H1 (cell line): ENCODE results near the gene GNG8. TPM values are rescaled to one million over a fixed set of nuclear protein-coding genes. Genes with fewer than 3 reads are reported as not detected.

ENCODE experiments used
- CTCF ChIA-PET: fragments of 300-600 bp; sonication (Branson Sonifier 250); formaldehyde crosslinking; loops from one replicate; lab custom pipeline; 2021; ENCODE audit not compliant: partially characterized antibody; lab: Charles Lee
- POLR2A ChIA-PET: fragments of 300-600 bp; sonication (Branson Sonifier 250); formaldehyde crosslinking; loops from one replicate; lab custom pipeline; 2021; ENCODE audit warnings: inconsistent platforms; ENCODE audit not compliant: partially characterized antibody; lab: Charles Lee
- DNase-seq, 2 experiments: peaks; one replicate each; pipeline versions ENCODE4 v3.0.0 to v3.0.0-alpha.2; 2010 to 2022; ENCODE audit warnings: low spot score in 2 of 2, low read depth in 1 of 2, mixed read lengths in 1 of 2
- FAIRE-seq: peaks from 2 replicates; lab custom pipeline; 2011; peaks lifted over from hg19 to GRCh38; lab: Jason Lieb, UNC
- H2AFZ ChIP-seq: 2 replicates; pipeline ENCODE4 v1.8.1; 2012; ENCODE audit warnings: low read length, inconsistent platforms
- H2AK5ac ChIP-seq: 2 replicates; pipeline ENCODE4 v1.6.1; 2013; ENCODE audit warnings: low read depth, low read length
- H2BK120ac ChIP-seq: replicated peaks from 2 replicates; pipeline ENCODE3; 2013; ENCODE audit warnings: low read depth, low read length, inconsistent platforms
- H2BK12ac ChIP-seq: 2 replicates; pipeline ENCODE4 v1.6.1; 2013; ENCODE audit warnings: low read depth, low read length
- H2BK15ac ChIP-seq: 2 replicates; pipeline ENCODE4 v1.6.1; 2013; ENCODE audit warnings: low read length
- H2BK20ac ChIP-seq: 2 replicates; pipeline ENCODE4 v1.6.1; 2013; ENCODE audit warnings: low read length
- H2BK5ac ChIP-seq: 2 replicates; pipeline ENCODE4 v1.6.1; 2013; ENCODE audit warnings: low read depth, low read length
- H3K14ac ChIP-seq: 2 replicates; pipeline ENCODE4 v1.6.1; 2013; ENCODE audit warnings: inconsistent platforms; ENCODE audit not compliant: insufficient read length
- H3K18ac ChIP-seq: 2 replicates; pipeline ENCODE4 v1.6.1; 2013; ENCODE audit warnings: low read length; ENCODE audit errors: extremely low read depth
- H3K23ac ChIP-seq: 2 replicates; pipeline ENCODE4 v1.6.1; 2013; ENCODE audit warnings: inconsistent platforms; ENCODE audit not compliant: insufficient read length
- H3K23me2 ChIP-seq: 2 replicates; pipeline ENCODE4 v1.6.1; 2013; ENCODE audit warnings: low read depth, low read length
- H3K27ac ChIP-seq: 2 replicates; pipeline ENCODE4 v1.6.1; 2011; ENCODE audit warnings: low read depth, low read length, inconsistent platforms
- H3K27me3 ChIP-seq, 4 experiments: replicated peaks in 1 of 4; 1 replicate in 1 of 4; 2 replicates in 3 of 4; pipeline versions ENCODE4 v1.6.1 to v1.8.1; 2011 to 2013; ENCODE audit warnings: low read length in 3 of 4, mild to moderate bottlenecking in 3 of 4, inconsistent platforms in 2 of 4, mixed read lengths in 2 of 4, moderate library complexity in 1 of 4; ENCODE audit not compliant: control insufficient read depth in 3 of 4, insufficient read depth in 3 of 4; ENCODE audit errors: extremely low read depth in 1 of 4
- H3K36me3 ChIP-seq, 4 experiments: 2 replicates each; pipeline versions ENCODE4 v1.6.1 to v1.8.1; 2011 to 2013; ENCODE audit warnings: mild to moderate bottlenecking in 4 of 4, low read length in 3 of 4, moderate library complexity in 2 of 4, control low read depth in 1 of 4, inconsistent platforms in 1 of 4; ENCODE audit not compliant: insufficient read depth in 4 of 4, control insufficient read depth in 2 of 4
- H3K4ac ChIP-seq: replicated peaks from 2 replicates; pipeline ENCODE3; 2013; ENCODE audit warnings: low read length, low read depth, mixed read lengths, inconsistent platforms; ENCODE audit not compliant: insufficient read length
- H3K4me1 ChIP-seq, 4 experiments: replicated peaks in 1 of 4; 1 replicate in 1 of 4; 2 replicates in 3 of 4; pipeline versions ENCODE4 v1.6.1 to v1.8.1; 2011 to 2013; ENCODE audit warnings: low read length in 3 of 4, inconsistent platforms in 2 of 4, mixed read lengths in 1 of 4; ENCODE audit not compliant: insufficient read depth in 4 of 4, control insufficient read depth in 3 of 4
- H3K4me2 ChIP-seq, 2 experiments: 2 replicates each; pipeline versions ENCODE4 v1.6.1 to v1.8.1; 2011 to 2013; ENCODE audit warnings: low read depth in 2 of 2, low read length in 2 of 2, control low read depth in 1 of 2, inconsistent platforms in 1 of 2, mild to moderate bottlenecking in 1 of 2; ENCODE audit not compliant: insufficient read depth in 1 of 2
- H3K4me3 ChIP-seq, 4 experiments: fragments of 200-600, 300-600 bp in 1 of 4; sonication (generic), shearing (Covaris generic), sonication (Bioruptor Twin) in 1 of 4; 2 replicates each; pipeline versions ENCODE4 v1.5.1 to v1.8.1; 2011 to 2016; ENCODE audit warnings: low read length in 4 of 4, low read depth in 3 of 4, control low read depth in 2 of 4, inconsistent platforms in 2 of 4, mild to moderate bottlenecking in 2 of 4, mixed read lengths in 1 of 4, moderate library complexity in 1 of 4; ENCODE audit not compliant: insufficient read depth in 2 of 4; ENCODE audit errors: extremely low read depth in 1 of 4
- H3K56ac ChIP-seq: replicated peaks from 2 replicates; pipeline ENCODE3; 2013; ENCODE audit warnings: low read depth, mild to moderate bottlenecking, mixed read lengths, low read length, inconsistent platforms; ENCODE audit not compliant: insufficient read length
- H3K79me1 ChIP-seq: 2 replicates; pipeline ENCODE4 v1.6.1; 2013; ENCODE audit warnings: low read depth, low read length, control low read depth
- H3K79me2 ChIP-seq, 2 experiments: 2 replicates each; pipeline versions ENCODE4 v1.6.1 to v1.8.1; 2012 to 2013; ENCODE audit warnings: low read length in 2 of 2, mild to moderate bottlenecking in 2 of 2, inconsistent platforms in 1 of 2; ENCODE audit not compliant: insufficient read depth in 2 of 2, control insufficient read depth in 1 of 2
- H3K9ac ChIP-seq, 4 experiments: replicated peaks in 1 of 4; 1 replicate in 1 of 4; 2 replicates in 3 of 4; pipeline versions ENCODE4 v1.6.1 to v1.8.1; 2011 to 2013; ENCODE audit warnings: low read depth in 3 of 4, low read length in 3 of 4, control low read depth in 2 of 4, mild to moderate bottlenecking in 2 of 4, moderate library complexity in 2 of 4, inconsistent platforms in 1 of 4; ENCODE audit errors: extremely low read depth in 1 of 4
- H3K9me3 ChIP-seq, 2 experiments: 2 replicates each; pipeline versions ENCODE4 v1.6.1 to v1.8.1; 2012 to 2013; ENCODE audit warnings: mild to moderate bottlenecking in 2 of 2, moderate library complexity in 2 of 2, control low read depth in 1 of 2, inconsistent platforms in 1 of 2, low read depth in 1 of 2, low read length in 1 of 2, mixed read lengths in 1 of 2; ENCODE audit not compliant: insufficient read depth in 2 of 2
- H4K20me1 ChIP-seq, 2 experiments: replicated peaks in 1 of 2; 2 replicates each; pipeline versions ENCODE3 to v1.8.1; 2011 to 2013; ENCODE audit warnings: inconsistent platforms in 2 of 2, low read length in 2 of 2, mild to moderate bottlenecking in 1 of 2; ENCODE audit not compliant: insufficient read depth in 2 of 2, control insufficient read depth in 1 of 2
- H4K5ac ChIP-seq: 2 replicates; pipeline ENCODE4 v1.6.1; 2013; ENCODE audit warnings: low read length, low read depth, mixed read lengths, inconsistent platforms; ENCODE audit not compliant: insufficient read length
- H4K8ac ChIP-seq: 2 replicates; pipeline ENCODE4 v1.8.0; 2013; ENCODE audit warnings: mild to moderate bottlenecking, moderate library complexity, low read length, inconsistent platforms; ENCODE audit not compliant: insufficient read depth; ENCODE audit errors: extremely low read depth
- H4K91ac ChIP-seq: replicated peaks from 2 replicates; pipeline ENCODE3; 2013; ENCODE audit warnings: low read length, mixed read lengths, inconsistent platforms; ENCODE audit not compliant: insufficient read length
- RBBP5 ChIP-seq: IDR thresholded peaks from 2 replicates; pipeline ENCODE4 v1.7.1; 2012; ENCODE audit warnings: low read depth, mild to moderate bottlenecking, inconsistent platforms, low read length, moderate library complexity, borderline replicate concordance
- WGBS, 2 experiments: shearing (Covaris generic) in 1 of 2; methylation state at CpG; one replicate each; pipeline versions ENCODE4 v1.1.6 to v1.1.7; 2013 to 2015; ENCODE audit warnings: low lambda C conversion rate in 2 of 2, mixed read lengths in 2 of 2, inconsistent platforms in 1 of 2, low coverage in 1 of 2, missing lambda C conversion rate in 1 of 2; ENCODE audit not compliant: insufficient replicate concordance in 2 of 2, insufficient coverage in 1 of 2, insufficient read length in 1 of 2; ENCODE audit errors: extremely low coverage in 1 of 2, missing lambda C conversion rate in 1 of 2; 5-methylcytosine and 5-hydroxymethylcytosine counted together
- polyA plus RNA-seq, 7 experiments: library from polyadenylated mRNA; depleted of rRNA in 3 of 7; stranded (reverse) in 5 of 7; unstranded in 2 of 7; fragments of >200 nt in 5 of 7; fragments of 200-250 nt in 2 of 7; gene quantifications; 1 replicate in 5 of 7; 2 replicates in 1 of 7; 4 replicates in 1 of 7; pipeline versions ENCODE4 v1.2.1 to v1.2.3, GENCODE V29; 2011 to 2013; ENCODE audit warnings: missing spikeins in 2 of 7, mixed read lengths in 2 of 7
- total RNA-seq: library from RNA; stranded (reverse); fragmentation: NEBNext Ultra II Directional; extraction: Animal tissue kit (Norgen Biotek cat#: 25700); gene quantifications from 2 replicates; pipeline ENCODE4 v1.2.1, GENCODE V29; 2021

Gene GNG8
- total and polyA plus RNA-seq, 2 of the 8 experiments (the other 6 are each of a cell fraction or from before 2014, with no cell fraction given), result not detected

DNA sequence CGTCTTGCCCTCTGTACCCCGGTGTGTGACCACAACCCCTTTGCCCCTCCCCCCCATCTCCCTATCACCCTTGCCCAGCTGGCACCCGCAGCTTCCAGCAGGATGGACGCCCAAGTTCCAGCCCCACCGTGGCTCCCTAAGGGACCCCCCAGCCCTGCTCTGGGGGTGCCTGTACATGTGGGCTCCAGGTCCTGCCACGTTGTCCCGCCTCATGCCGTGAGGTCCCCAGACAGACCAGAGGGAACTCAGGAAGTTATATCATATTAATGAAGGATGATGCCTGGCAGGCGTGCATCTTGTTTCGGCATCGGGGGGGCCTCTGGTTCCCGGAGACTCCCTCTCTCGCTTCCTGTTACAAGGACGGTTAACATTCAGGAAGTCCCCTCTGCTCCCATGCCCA, 9.6 kb downstream of the GNG8 start:
- Histone ChIP-seq H3K79me1 (no peaks in the 10 kb centered on the region; the same call in 1 of the 2 replicates), H4K20me1 (no peaks in the 10 kb centered on the region), H3K36me3 (no peaks in the 10 kb centered on the region), H3K79me2 (no peaks in the 10 kb centered on the region), H3K9ac (no peak overlapping the region), H3K23ac (no peak overlapping the region), H4K5ac (no peak overlapping the region), H3K27ac (no peak overlapping the region), H3K56ac (no peak overlapping the region), H3K23me2 (no peaks in the 10 kb centered on the region), H2BK15ac (no peak overlapping the region), H2BK20ac (no peak overlapping the region), H4K8ac (no peak overlapping the region), H2AK5ac (no peak overlapping the region), H3K4me2 (no peak overlapping the region), H3K18ac (no peak overlapping the region), H3K14ac (no peak overlapping the region), H3K4me1 (peaks cover 0 to 15% (median 9%) of the 10 kb centered on the region in 4 experiments; a peak in 6 of 7 replicates), H3K4ac (no peak overlapping the region), H3K9me3 (no peaks in the 10 kb centered on the region), H2BK120ac (no peak overlapping the region), H4K91ac (no peak overlapping the region), H2AFZ (no peak overlapping the region), H3K27me3 (no peaks in the 10 kb centered on the region), H2BK5ac (no peak overlapping the region), H3K4me3 (no peak overlapping the region), H2BK12ac (no peak overlapping the region)
- WGBS, 2 experiments, result 90% methylated on average over 13 of the region's 14 CpGs; no CpG with 5 or more reads in 1 of the 2 experiments
- CTCF ChIA-PET, result interaction anchor here (0.9 to 15.3 kb wide), 4 partner anchors 10 to 38 kb away, joined by 3 to 309 read pairs (median 5); partner anchors contain the start of gene CALM3
- TF ChIP-seq RBBP5, result no peak
- no peak for FAIRE-seq
- POLR2A ChIA-PET, result interaction anchor here (1.0 to 1.1 kb wide), 2 partner anchors 19 to 27 kb away, joined by 4 read pairs; no protein-coding TSS in a partner anchor
- no peak for DNase-seq
